Breast epithelium (tissue), 3 donors: ENCODE measurements around the gene CCNJL.

Experiments
- POLR2A ChIP-seq: fragments of 450-650 bp; IDR thresholded peaks from one replicate; pipeline ENCODE4 v1.6.1; 2016; ENCODE audit warnings: antibody characterized with exemption, mild to moderate bottlenecking, moderate library complexity
- TF ChIP-seq, protein P1 (sequence below), 3 donors: fragments of 450-650 bp; IDR thresholded peaks; one replicate each; pipeline ENCODE4 v1.5.1; 2016 to 2017; ENCODE audit warnings: antibody characterized with exemption in 3 of 3, mild to moderate bottlenecking in 3 of 3, moderate library complexity in 3 of 3

- TF ChIP-seq POLR2A = no peak
- TF ChIP-seq, protein P1, sequence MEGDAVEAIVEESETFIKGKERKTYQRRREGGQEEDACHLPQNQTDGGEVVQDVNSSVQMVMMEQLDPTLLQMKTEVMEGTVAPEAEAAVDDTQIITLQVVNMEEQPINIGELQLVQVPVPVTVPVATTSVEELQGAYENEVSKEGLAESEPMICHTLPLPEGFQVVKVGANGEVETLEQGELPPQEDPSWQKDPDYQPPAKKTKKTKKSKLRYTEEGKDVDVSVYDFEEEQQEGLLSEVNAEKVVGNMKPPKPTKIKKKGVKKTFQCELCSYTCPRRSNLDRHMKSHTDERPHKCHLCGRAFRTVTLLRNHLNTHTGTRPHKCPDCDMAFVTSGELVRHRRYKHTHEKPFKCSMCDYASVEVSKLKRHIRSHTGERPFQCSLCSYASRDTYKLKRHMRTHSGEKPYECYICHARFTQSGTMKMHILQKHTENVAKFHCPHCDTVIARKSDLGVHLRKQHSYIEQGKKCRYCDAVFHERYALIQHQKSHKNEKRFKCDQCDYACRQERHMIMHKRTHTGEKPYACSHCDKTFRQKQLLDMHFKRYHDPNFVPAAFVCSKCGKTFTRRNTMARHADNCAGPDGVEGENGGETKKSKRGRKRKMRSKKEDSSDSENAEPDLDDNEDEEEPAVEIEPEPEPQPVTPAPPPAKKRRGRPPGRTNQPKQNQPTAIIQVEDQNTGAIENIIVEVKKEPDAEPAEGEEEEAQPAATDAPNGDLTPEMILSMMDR (IDR thresholded peaks at IDR 0.05) = no peak
These were observed 49.0 kb downstream of the CCNJL start for GRCh38 chr5:160263326-160263855.
